ENCODE data around the gene ATP8B3.

ATP8B3 gene

DNA sequence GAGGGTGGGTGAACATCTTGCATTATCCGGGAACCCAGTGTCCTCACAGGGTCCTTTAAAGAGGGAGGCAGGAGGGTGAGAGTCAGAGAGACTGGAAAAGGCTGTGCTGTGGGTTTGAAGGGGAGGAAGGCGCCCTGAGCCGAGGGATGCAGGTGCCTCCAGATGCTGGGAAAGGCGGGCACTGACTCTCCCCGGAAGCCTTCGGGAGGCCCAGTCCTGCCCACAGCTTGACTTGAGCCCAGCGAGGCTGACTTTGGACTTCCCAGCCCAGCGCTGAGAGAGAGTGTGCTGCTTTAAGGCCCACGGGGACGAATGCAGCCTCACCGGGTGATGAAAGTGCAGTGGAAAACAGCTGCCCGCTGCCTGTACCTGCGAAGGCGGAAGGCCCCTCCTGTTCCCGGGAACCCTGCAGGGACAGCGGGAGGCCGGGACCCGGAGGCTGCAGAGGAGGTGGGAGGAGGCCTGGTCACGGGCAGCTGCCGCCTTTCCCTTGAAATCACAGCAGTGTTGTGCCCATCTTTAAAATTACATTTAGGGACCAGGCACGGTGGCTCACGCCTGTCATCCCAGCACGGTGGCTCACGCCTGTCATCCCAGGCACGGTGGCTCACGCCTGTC is 20.1 kb upstream of the ATP8B3 start:
- DNase-seq (ENCODE audit: low read depth) = no peak
- TF ChIP-seq, protein P1, sequence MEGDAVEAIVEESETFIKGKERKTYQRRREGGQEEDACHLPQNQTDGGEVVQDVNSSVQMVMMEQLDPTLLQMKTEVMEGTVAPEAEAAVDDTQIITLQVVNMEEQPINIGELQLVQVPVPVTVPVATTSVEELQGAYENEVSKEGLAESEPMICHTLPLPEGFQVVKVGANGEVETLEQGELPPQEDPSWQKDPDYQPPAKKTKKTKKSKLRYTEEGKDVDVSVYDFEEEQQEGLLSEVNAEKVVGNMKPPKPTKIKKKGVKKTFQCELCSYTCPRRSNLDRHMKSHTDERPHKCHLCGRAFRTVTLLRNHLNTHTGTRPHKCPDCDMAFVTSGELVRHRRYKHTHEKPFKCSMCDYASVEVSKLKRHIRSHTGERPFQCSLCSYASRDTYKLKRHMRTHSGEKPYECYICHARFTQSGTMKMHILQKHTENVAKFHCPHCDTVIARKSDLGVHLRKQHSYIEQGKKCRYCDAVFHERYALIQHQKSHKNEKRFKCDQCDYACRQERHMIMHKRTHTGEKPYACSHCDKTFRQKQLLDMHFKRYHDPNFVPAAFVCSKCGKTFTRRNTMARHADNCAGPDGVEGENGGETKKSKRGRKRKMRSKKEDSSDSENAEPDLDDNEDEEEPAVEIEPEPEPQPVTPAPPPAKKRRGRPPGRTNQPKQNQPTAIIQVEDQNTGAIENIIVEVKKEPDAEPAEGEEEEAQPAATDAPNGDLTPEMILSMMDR (IDR thresholded peaks at IDR 0.05; ENCODE audit: low read length, missing control alignments) = no peak
- no peak overlapping the region for H3K4me3 ChIP-seq (replicated peaks; ENCODE audit: low read depth, low read length)

DNA sequence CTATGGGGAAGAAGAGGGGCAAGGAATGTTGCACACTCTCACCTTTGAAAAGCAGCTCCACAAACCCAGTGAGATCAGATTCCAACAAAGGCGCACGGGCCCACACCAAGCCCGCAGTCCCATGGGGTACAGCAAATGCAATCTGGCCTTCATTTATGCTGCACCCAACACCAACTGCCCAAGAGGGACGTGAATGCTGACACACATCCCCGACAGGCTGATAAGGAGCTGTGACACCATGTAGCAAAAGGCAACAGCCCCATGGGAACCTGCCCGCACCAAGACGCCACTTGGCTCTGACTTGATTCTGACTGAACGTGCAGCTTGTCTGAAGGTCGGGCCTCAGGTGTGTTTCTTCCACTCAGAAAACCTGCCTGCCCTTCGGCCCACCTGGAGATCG is 18.9 kb upstream of the ATP8B3 start:
- no peak overlapping the region for H3K4me3 ChIP-seq (replicated peaks; ENCODE audit: low read depth, low read length)
- TF ChIP-seq, protein P1 (IDR thresholded peaks at IDR 0.05; ENCODE audit: low read length, missing control alignments) = no peak
- no peak for DNase-seq (ENCODE audit: low read depth)

DNA sequence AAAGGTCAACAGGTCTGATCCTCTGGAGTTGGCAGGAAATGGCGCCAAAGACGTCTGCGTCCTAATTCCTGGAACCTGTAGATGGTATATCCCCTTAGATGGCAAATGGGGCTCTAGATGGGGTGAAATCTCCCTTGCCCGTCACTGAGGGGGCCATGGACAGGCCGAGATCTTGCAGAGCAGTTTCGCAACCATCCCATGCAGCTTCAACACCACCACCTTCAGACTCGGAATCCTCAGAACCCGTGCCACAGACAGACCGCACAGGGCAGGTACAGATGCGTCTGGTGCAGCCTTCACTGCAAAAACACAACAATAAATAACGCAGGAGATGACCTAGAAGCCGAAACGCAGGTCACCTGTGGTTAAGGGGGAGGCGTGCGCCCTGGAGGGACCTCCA is 18.5 kb upstream of the ATP8B3 start:
- DNase-seq (ENCODE audit: low read depth) = no peak
- H3K4me3 ChIP-seq (replicated peaks; ENCODE audit: low read depth, low read length) = no peak overlapping the region
- TF ChIP-seq, protein P1 (IDR thresholded peaks at IDR 0.05; ENCODE audit: low read length, missing control alignments) = no peak

DNA sequence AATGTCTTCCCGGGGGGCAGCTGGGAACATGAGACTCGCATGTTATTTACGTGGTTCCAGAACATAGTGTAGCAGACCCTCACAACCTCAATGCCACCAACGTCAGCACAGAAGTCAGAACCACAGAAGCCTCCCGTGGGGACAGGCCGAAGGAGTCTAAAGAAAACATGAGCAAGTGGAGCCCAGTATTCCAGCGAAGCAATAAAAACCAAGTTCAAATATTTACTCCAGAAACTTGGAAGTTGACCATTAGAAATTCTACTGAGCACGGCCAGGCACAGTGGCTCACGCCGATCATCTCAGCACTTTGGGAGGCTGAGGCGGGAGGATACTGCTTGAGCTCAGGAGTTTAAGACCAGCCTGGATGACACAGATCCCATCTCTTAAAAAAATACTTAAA is 17.9 kb upstream of the ATP8B3 start:
- no peak for DNase-seq (ENCODE audit: low read depth)
- TF ChIP-seq, protein P1 (IDR thresholded peaks at IDR 0.05; ENCODE audit: low read length, missing control alignments) = no peak
- H3K4me3 ChIP-seq (replicated peaks; ENCODE audit: low read depth, low read length) = no peak overlapping the region

DNA sequence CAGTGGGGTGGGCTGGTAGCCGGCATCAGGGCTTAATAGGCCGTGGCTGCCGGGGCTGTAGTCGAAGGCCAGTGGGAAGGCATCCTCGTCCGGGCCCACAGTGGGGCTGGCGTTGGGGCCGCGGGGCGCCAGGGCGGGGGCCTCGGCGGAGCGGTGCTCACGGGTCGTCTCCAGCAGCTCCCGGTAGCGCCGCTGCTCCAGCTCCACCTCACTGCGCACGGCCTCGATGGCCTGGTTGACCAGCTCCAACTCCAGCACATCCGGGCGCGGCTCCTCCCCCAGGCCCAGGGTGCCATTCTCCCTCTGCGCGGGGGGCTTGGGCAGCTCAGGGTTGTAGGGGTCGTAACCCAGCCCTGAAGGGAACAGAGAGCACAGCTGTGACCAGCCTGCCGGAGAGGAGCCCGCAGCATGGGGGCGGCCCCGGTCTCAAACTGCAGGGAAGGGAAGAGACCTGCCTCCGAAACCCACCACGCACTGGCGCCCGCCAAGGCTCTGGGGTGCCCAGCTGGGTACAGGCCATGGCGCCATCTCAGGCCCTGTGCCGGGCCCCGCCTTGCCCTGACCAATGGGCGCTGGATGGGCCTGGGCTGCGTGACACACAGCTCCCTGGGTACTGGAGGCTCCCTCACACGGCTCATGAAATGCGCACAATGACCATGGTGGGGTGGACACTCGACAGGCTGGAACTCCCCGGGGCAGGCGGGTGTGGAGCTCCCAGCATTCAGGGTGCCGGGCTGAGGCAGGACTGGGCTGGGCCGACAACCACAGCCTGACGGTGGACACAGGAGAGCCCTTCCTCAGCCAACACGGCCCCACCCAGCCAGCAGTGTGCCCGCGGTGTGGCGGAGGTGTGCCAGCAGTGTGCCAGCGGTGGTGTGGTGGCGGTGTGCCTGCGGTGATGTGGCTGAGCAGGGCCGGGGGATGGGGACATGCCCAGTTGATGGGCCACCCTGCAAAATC is 16.5 kb upstream of the ATP8B3 start:
- TF ChIP-seq, protein P1 (IDR thresholded peaks at IDR 0.05; ENCODE audit: low read length, missing control alignments) = no peak
- no peak overlapping the region for H3K4me3 ChIP-seq (replicated peaks; ENCODE audit: low read depth, low read length)
- no peak for DNase-seq (ENCODE audit: low read depth)

DNA sequence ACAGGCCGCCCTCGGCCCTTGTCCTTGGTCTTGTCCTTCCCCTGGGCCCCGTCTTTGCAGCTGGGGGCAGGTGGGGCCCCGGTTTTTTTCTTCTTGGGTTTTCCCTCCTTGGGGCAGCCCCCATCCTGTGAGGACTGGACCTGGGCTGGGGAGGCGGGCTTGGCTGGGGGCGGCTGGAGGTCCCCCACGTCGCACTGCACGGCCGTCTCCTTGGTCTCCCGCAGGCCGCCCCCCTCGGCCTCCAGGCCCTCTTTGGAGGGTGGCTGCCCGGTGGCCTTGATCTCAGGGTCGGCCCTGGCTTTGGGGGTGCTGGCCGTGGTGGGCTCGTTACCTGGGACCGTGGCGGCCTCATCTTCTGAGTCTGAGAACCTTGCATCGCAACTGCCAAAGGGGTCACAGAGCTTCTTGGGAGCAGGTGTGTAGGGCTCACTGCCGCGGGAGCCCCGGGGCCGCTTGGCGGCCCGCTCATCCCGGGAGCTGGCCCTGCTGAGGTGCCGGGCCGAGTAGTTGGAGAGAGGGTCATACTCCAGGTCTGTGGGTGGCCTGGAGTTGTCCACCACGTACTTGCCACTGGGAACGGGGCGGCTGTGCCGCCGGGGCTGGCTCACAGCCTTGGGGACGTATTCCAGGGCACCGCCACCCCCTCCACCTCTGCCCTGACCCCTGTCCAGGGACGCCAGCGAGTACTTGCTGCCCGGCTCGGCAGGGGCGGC is 15.6 kb upstream of the ATP8B3 start:
- no peak overlapping the region for H3K4me3 ChIP-seq (replicated peaks; ENCODE audit: low read depth, low read length)
- no peak for DNase-seq (ENCODE audit: low read depth)
- TF ChIP-seq, protein P1 (IDR thresholded peaks at IDR 0.05; ENCODE audit: low read length, missing control alignments) = no peak

Measured in fibroblast of pulmonary artery (primary cell).